Endodermal cell (in vitro differentiated cells): ENCODE measurements around the gene LGALS12. TPM values are rescaled to one million over a fixed set of nuclear protein-coding genes. Genes with fewer than 3 reads are reported as not detected.

Experiments
- DNase-seq: peaks from one replicate; pipeline ENCODE4 v3.0.0-alpha.2; 2017
- H3K27ac ChIP-seq: 2 replicates; pipeline ENCODE4 v1.5.1; 2013; ENCODE audit warnings: mild to moderate bottlenecking, low read depth, low read length, moderate library complexity
- H3K27me3 ChIP-seq: 2 replicates; pipeline ENCODE4 v1.6.1; 2013; ENCODE audit warnings: mild to moderate bottlenecking, low read length, moderate library complexity; ENCODE audit not compliant: insufficient read depth, control insufficient read depth, poor library complexity, severe bottlenecking
- H3K36me3 ChIP-seq: 2 replicates; pipeline ENCODE4 v1.7.0; 2013; ENCODE audit warnings: mild to moderate bottlenecking, low read length, moderate library complexity; ENCODE audit not compliant: control insufficient read depth, insufficient read depth
- H3K4me1 ChIP-seq: one replicate; pipeline ENCODE4 v1.7.0; 2013; ENCODE audit warnings: low read length; ENCODE audit not compliant: control insufficient read depth, insufficient read depth
- H3K4me3 ChIP-seq: 2 replicates; pipeline ENCODE4 v1.5.1; 2013; ENCODE audit warnings: mild to moderate bottlenecking, low read length, moderate library complexity
- H3K9ac ChIP-seq: 2 replicates; pipeline ENCODE4 v1.6.1; 2013; ENCODE audit warnings: mild to moderate bottlenecking, low read length, moderate library complexity; ENCODE audit not compliant: poor library complexity, severe bottlenecking; ENCODE audit errors: extremely low read depth
- H3K9me3 ChIP-seq: 2 replicates; pipeline ENCODE4 v1.6.1; 2013; ENCODE audit warnings: mild to moderate bottlenecking, low read length, moderate library complexity; ENCODE audit not compliant: control insufficient read depth
- H3K27ac Mint-ChIP-seq: 2 replicates; pipeline ENCODE4 v1.8.0; 2020; ENCODE audit warnings: mixed read lengths
- H3K27me3 Mint-ChIP-seq: 2 replicates; pipeline ENCODE4 v1.8.0; 2021; ENCODE audit warnings: mild to moderate bottlenecking, mixed read lengths; ENCODE audit not compliant: insufficient read depth
- H3K36me3 Mint-ChIP-seq: 2 replicates; pipeline ENCODE4 v1.8.0; 2020; ENCODE audit warnings: low read depth, mixed read lengths
- H3K4me1 Mint-ChIP-seq: 2 replicates; pipeline ENCODE4 v1.8.0; 2020; ENCODE audit warnings: mixed read lengths
- H3K4me3 Mint-ChIP-seq: 2 replicates; pipeline ENCODE4 v1.8.0; 2020; ENCODE audit warnings: mild to moderate bottlenecking, moderate library complexity, mixed read lengths
- H3K9me3 Mint-ChIP-seq: 2 replicates; pipeline ENCODE4 v1.8.0; 2020; ENCODE audit warnings: mild to moderate bottlenecking, mixed read lengths
- CTCF ChIP-seq: fragments of 200-600 bp; sonication (generic); conservative IDR thresholded peaks from 2 replicates; pipeline ENCODE4 v1.5.0; 2021; ENCODE audit warnings: antibody characterized with exemption, mild to moderate bottlenecking
- WGBS, 2 experiments: methylation state at CpG; one replicate each; pipeline versions ENCODE4 v1.1.5 to v1.1.7; 2013; ENCODE audit warnings: missing lambda C conversion rate in 2 of 2, mixed read lengths in 1 of 2; ENCODE audit not compliant: insufficient coverage in 1 of 2, insufficient read length in 1 of 2; 5-methylcytosine and 5-hydroxymethylcytosine counted together
- total RNA-seq, 2 donors: library from RNA; stranded (reverse); fragmentation: NEBNext Ultra II Directional in 1 of 2; extraction: Animal tissue kit (Norgen Biotek cat#: 25700) in 1 of 2; gene quantifications; 2 replicates in 1 of 2; 3 replicates in 1 of 2; pipeline ENCODE4 v1.2.1, GENCODE V29; 2021

LGALS12 gene
- total RNA-seq, 2 donors from 2014 or later, result 6.7 to 15.9 TPM

GRCh38 chr11:63516109-63516508 lies 10.2 kb downstream of the LGALS12 start:
- WGBS, 2 experiments, result 96 to 98% methylated on average over 4 to 6 of the region's 6 CpGs
- no peaks in the 10 kb centered on the region for H3K4me1 Mint-ChIP-seq

GRCh38 chr11:63517156-63517555 lies 11.3 kb downstream of the LGALS12 start:
- Mint-ChIP-seq H3K4me3 (no peak overlapping the region), H3K36me3 (peaks cover 39% of the 10 kb centered on the region), H3K4me1 (no peaks in the 10 kb centered on the region), H3K27ac (no peak overlapping the region), H3K9me3 (peaks cover 34% of the 10 kb centered on the region), H3K27me3 (no peaks in the 10 kb centered on the region)
- no peaks in the 10 kb centered on the region for H3K36me3 ChIP-seq
- no peak overlapping the region for H3K9ac ChIP-seq
- TF ChIP-seq CTCF, result no peak
- H3K27me3 ChIP-seq, result no peaks in the 10 kb centered on the region
- peaks cover 27% of the 10 kb centered on the region for H3K9me3 ChIP-seq
- no peak overlapping the region for H3K27ac ChIP-seq
- H3K4me3 ChIP-seq, result no peak overlapping the region
- DNase-seq, result no peak
- no peaks in the 10 kb centered on the region for H3K4me1 ChIP-seq
- WGBS, 2 experiments, result 90 to 93% methylated on average over 2 to 5 of the region's 5 CpGs

More at GRCh38 chr11:63516109-63516508, 10.2 kb downstream of the LGALS12 start:
- Histone ChIP-seq H3K4me1 (no peaks in the 10 kb centered on the region), H3K9me3 (peaks cover 20% of the 10 kb centered on the region), H3K27me3 (no peaks in the 10 kb centered on the region), H3K9ac (no peak overlapping the region), H3K27ac (no peak overlapping the region), H3K4me3 (no peak overlapping the region), H3K36me3 (no peaks in the 10 kb centered on the region)
- H3K36me3 Mint-ChIP-seq, result peaks cover 37% of the 10 kb centered on the region
- peaks cover 28% of the 10 kb centered on the region for H3K9me3 Mint-ChIP-seq
- no peak for TF ChIP-seq CTCF
- no peaks in the 10 kb centered on the region for H3K27me3 Mint-ChIP-seq
- no peak for DNase-seq
- no peak overlapping the region for H3K4me3 Mint-ChIP-seq
- no peak overlapping the region for H3K27ac Mint-ChIP-seq

- peaks cover 40% of the 10 kb centered on the region for H3K36me3 Mint-ChIP-seq
- WGBS, 2 experiments, result 67 to 100% methylated on average over 1 of the region's 1 CpG
- DNase-seq, result no peak
- Histone ChIP-seq H3K27ac (no peak overlapping the region), H3K9me3 (peaks cover 39% of the 10 kb centered on the region), H3K4me3 (no peak overlapping the region), H3K36me3 (no peaks in the 10 kb centered on the region), H3K4me1 (no peaks in the 10 kb centered on the region), H3K27me3 (no peaks in the 10 kb centered on the region), H3K9ac (no peak overlapping the region)
- peaks cover 44% of the 10 kb centered on the region for H3K9me3 Mint-ChIP-seq
- no peaks in the 10 kb centered on the region for H3K4me1 Mint-ChIP-seq
- H3K4me3 Mint-ChIP-seq, result no peak overlapping the region
- no peak overlapping the region for H3K27ac Mint-ChIP-seq
- no peaks in the 10 kb centered on the region for H3K27me3 Mint-ChIP-seq
- no peak for TF ChIP-seq CTCF
These were observed 12.7 kb downstream of the LGALS12 start for GRCh38 chr11:63518548-63518947.
